ENCODE results near the gene SH2D4B.

GRCh38 chr10:80519936-80520650 lies 17.6 kb upstream of the SH2D4B start:
- no peak for TF ChIP-seq CTCF (IDR thresholded peaks at IDR 0.05)
- TF ChIP-seq POLR2A (IDR thresholded peaks at IDR 0.05): no peak

Measured in esophagus squamous epithelium (tissue), 4 donors.